C1 segment of cervical spinal cord (tissue), 14 donors: ENCODE measurements around the gene ANKRD34B.
"Not testable (repeated sequence)": the region's sequence is repeated elsewhere in the genome, so short reads cannot be mapped to it uniquely, and the experiment has no call there.

ENCODE experiments used
- DNase-seq, 14 donors: peaks; one replicate each; lab custom pipeline; 2025; lab: John Stamatoyannopoulos, UW

Gene ANKRD34B

DNA sequence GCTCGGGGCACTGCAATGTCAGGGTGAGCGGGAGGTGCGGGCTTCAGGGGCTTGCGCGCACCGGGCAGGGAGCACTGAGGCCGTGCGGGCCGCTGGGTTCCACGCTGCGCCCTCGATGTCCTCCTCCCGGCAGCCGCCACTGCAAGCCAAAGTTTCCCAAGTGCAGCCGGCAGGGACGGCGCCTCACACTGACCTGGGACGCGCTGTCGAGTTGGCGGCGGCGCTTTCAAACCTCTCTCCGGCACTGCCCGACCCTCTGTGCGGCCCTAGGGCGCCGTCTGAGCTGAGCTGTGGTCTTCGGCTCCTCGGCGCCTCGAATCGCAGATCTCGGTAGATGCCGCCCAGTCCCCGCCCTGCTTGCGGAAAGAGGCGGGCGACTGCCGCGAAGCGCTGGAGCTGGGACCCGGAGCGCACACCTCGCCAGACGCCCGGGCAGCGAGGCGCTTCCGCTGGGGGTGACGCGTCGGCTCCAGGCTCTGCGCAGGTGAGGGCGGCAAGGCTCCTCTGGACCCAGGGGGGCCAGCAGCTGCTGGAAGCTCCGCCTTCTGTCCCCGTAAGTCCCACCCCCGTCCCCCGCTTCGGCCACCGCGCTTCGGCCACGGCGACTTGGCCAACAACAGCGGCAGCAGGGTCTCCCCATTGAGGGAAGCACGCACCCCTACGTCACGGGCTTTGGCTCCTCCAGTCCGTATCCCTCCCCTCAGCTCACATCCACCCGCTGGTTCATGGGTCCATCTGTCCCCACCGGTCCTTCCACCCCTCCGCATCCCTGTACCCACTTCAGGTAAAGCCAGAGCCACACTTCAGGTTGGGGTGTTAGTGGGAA is at the start of gene ANKRD34B:
TSS of gene ANKRD34B (minus strand) at position 320 of the 826 bp plus-strand sequence. CDS start 10,261 bp downstream, outside the sequence.
- no peak for DNase-seq

DNA sequence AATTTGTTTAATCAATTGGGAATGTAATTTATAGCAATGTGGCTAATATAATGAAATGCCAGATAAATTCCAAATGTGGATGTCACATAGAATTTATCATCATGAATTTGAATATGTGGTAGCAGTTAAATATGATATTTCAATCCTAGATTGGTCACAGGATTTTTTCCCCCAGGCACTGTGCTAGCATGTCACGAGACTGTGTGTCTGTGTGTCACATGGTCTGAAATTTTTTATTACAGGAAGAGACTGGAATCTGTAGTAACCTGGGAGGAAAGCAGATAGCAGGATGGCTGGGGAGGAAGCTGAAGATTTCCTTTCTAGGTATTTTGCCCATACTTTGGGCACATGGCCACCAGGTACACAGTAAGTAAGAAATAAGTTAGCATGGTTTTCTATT is 49.0 kb upstream of the ANKRD34B start:
- no peak for DNase-seq

DNA sequence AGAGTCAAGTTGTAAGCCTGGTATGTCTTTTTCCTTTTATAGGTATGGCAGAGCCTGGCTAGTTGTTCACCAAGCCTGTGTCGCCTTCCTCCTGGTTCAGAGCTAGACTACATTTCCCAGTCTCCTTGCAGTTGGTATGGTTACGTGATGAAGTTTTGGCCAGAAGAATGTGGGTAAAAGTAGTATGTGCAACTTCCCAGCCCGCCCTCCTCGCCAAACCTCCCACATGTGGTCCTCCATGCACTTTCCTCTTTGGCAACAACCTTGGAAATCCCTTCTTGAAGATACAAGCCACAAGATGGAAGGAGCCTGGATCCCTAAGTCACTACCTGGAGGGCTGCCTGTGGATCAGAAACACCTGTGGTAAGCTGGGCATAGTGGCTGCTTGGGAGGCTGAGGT is 48.4 kb upstream of the ANKRD34B start:
- DNase-seq = no peak

DNA sequence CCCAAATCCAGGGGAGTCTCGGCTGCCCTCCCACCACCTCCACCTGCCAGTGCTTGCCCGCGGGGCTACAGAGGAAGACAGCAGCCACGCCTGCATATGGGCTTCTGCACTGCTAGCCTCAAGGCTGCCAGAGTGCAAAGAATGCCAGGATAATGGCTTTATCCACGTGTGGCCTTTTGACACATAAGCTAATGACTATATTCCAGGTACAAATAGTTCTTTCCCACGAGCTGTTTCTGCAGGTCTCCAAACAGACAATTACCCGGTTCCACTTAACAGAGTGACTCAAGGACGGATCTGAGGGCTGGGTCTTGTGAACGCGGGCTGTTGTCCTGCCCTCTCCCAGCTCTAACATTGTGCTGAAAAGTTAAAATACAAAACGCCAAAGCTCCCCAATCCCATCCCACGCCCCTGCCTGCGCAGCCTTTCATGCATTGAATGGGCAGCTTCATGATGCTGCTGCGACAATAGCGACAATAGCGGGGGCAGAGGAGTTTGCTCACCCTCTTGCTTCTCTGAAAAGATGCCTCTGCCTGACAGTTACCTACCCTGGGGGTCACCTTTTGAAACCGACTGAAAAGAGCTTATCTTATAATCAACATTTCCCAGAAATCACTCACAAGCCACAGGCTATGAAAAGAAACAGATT is 45.3 kb upstream of the ANKRD34B start:
- DNase-seq = no peak

DNA sequence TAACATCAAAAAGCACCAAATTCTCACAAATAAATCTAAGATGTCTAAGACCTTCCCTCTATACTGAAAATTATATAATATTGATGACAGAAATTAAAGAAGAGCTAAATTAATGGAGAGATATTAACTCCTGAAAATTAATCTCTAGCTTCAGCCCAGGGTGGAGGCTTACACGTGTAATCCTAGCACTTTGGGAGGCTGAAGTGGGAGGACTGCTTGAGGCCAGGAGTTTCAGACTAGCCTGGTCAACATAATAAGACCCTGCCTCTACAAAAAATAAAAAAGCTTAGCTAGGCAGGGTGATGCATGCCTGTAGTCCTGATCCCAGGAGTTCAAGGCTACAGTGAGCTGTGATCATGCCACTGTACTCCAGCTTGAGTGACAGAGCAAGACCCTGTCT is 39.6 kb upstream of the ANKRD34B start:
- DNase-seq = no peak

DNA sequence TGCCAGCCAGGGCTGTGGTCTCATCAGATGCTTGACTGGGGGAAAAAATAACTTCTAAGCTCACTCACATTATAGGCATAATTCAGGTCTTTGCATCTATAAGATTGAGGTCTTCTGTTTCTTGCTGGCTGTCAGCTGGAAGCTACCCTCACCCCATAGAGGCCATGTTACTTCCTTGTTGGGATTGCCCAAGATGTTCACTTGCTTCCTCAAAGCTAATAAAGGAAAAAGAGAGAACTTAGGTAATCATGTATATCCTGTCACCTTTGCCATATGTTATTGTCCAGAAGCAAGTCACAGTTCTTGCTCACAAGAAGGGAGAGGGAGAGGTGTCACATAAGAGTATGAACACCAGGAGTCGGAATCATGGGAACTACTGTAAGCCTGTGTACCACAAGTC is 38.7 kb upstream of the ANKRD34B start:
- no peak for DNase-seq

DNA sequence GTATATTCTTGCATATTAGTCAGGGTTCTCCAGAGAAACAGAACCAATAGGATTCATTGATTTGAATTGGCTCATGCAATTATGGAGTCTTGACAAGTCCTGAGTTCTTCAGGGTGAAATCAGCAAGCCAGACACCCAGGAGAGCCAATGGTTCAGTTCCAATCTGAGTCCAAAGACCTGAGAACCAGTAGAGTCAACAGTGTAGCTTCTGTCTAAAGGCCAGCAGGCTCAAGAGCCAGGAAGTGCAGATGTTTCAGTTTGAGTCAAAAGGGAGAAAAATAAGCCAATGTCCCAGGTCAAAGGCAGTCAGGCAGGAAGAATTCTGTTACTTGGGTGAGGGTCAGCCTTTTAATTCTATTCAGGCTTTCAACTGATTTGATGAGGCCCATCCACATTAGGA is 37.8 kb upstream of the ANKRD34B start:
- no peak for DNase-seq

DNA sequence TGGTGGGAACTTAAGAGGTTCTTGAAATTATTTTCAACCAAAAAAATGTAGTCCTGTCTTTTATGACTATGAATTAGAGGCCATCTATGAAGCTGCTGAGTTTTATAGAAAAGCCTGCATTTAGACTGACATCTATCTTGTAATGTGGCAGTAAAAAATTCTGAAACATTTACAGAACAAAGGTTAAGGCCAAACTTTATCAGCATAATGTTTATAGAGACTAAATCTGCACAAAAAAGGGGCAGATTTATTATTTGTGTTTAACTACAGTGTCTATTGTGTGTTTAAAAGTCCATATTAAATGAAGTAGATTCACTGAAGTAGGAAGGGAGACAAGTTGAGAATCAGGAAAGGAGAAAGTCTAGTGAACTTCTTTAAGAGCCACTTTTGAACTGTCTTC is 37.3 kb upstream of the ANKRD34B start:
- no peak for DNase-seq

DNA sequence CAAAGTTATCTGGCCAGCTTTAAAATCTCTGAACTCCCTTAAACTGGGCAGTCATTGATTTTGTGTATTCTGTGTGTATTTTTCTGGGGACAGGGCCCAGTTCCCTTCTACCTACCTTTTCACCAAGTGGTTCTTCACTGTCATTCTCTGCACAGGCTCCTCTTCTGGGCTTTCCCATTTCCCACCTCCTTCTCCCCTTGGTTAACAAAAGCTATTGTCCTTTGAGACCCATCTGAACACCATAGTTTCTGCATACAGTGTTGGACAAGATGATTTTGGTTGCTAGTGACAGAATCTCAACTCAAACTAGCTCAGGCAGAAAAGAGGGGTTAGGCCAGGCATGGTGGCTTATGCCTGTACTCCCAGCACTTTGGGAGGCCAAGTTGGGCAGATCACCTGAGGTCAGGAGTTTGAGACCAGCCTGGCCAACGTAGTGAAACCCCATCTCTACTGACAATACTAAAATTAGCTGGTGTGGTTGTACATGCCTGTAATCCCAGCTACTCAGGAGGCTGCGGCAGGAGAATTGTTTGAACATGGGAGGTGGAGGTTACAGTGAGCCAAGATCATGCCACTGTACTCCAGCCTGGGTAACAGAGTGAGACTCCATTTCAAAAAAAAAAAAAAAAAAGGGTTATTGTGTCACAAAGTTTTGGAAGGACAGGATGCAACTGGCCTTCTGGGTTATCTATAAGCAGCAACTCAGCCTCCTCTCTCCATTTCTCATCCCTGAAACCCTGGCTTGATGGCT is 31.0 kb upstream of the ANKRD34B start:
- DNase-seq = no peak

DNA sequence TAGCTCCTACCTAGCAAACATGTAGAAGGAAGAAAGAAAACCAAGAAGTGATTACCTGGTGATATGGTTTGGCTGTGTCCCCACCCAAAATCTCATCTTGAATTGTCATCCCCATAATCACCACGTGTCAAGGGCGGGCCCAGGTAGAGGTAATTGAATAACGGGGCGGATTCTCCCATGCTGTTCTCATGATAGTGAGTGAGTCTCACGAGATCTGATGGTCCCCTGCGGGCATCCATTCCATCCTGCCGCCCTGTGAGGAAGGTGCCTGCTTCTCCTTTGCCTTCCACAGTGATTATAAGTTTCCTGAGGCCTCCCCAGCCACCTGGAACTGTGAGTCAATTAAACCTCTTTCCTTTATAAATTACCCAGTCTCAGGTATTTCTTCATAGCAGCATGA is 27.4 kb upstream of the ANKRD34B start:
- DNase-seq = no peak

DNA sequence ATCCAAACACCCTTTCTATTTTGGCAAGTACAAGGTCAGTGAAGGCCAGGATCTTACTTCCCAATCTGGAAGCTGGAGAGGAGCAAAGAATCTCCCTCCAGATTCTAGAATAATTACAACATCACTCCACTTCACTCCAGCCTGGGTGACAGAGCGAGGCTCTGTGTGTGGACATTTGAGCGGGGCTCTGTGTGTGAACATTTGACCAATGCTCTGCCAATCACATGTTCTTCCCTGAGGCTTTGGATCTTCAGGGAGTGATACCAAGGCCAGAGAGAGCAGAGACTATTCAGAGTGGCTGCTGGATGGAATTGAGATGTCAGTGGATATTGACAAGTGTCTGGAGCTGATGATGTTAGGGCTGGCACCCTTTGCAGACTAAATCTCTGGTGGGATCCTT is 24.7 kb upstream of the ANKRD34B start:
- no peak for DNase-seq

DNA sequence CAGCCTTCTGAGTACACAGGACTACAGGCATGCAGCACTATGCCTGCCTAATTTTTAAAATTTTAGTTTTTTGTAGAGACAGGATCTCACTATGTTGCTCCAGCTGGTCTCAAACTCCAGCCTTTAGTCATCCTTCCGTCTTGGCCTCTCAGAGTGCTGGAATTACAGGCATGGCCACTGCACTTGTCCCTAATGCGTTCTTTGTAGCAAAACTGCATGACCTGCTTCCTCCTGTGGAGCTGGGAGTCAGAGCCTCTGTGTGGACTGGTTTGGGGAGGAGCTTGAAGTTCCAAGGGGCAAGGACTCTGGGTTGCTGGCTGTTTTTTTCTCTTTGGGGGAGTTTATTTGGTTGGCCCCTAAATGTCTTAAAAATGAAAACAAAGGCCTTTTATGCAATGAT is 22.7 kb upstream of the ANKRD34B start:
- DNase-seq = no peak

DNA sequence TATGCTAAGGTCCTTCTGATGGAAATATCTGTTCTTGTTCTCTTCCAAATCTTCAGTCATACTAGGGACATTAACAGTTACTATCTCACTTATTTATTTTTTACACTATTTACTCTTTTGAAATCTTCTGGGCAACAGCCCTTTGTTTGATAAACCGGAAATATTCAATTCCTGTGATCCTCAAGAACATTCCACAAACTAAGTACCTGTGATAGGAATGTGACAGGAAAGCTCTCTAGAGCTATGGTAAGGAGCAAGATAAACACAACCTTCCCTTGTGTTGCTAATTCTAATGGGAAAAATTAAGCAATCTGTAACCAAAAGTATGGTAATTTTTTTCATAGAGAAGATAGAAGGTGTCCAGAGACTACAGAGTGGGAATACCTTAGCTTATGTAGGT is 22.0 kb upstream of the ANKRD34B start:
- no peak for DNase-seq

DNA sequence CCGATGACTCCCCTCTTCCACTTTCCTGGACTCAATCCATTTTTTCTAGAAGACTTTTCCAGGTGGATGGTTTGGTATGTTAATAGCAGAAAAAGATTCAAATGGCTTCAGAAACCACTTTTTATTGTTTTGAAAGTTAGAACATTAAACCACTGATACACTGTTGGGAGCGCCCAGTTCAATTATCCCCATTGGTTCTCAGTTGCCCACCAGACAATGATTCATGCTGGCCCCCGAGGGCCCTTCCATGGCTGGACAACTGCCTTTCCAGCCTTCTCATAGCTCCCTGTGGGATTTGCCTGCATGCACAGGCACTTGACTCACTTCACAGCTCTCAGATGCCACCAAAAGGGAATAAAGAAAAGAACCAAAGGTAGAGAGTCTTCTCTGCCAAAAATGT is 21.3 kb upstream of the ANKRD34B start:
- no peak for DNase-seq

DNA sequence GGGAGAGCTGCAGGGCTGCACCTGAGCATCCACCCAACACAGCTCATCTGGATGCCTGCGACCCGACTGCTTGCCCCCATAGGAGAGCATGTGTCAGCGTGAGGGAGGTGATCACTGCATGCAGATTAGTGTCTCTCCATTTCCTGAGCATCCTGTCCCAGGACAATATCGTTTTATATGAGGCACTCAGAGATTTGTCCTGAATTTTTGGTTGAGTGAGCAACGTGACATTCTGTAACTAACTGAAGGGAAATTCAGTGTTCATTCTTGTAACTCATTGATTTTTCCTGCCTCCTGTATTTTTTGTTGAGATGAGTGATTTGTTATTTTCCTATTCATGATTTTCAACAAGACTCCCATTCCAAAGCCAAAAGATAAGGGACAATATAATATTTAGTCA is 20.7 kb upstream of the ANKRD34B start:
- DNase-seq = no peak

DNA sequence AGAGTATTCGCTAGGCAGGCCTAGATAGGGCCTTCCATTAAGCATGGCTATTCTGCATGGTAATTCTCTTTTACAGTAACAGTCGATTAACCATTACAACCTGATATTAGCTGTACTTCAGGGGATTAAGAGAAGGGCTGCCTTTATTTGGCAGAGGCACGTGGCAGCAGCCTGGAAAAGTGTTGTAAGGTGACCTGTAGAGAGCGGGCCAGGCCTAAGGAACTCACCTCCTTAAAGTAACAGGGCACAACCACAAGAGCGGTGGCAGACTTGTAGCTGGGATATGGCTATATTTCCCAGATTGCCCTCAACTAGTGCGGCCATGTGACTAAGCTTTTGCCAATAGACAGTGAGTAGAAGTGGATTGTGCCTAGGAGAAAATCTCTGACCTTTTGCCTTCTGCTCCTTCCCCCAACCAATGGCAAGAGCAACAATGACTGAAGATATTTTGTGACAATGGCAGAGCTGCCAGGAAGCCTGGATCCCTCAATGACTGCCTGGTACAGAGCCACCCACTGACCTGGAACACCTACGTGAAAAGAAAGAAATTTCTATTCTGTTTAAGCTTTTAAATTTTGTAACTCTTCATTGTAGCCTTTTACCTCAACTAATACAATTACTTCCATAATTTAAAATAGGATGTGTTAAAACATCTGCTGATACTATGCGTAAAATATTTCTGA is 18.9 kb upstream of the ANKRD34B start:
- DNase-seq = no peak

DNA sequence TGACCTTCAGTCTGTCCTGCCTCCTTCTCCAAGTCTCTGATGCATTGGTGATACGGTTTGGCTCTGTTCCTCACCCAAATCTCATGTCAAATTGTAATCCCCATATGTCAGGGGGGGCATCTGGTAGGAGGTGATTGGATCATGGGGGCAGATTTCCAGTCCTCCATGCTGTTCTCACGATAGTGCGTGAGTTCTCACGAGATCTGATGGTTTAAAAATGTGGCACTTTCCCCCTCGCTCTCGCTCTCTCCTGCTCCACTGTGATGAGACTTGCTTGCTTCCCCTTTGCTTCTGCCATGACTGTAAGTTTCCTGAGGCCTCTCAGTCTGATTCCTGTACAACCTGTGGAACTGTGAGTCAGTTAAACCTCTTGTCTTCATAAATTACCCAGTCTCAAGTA is 14.7 kb upstream of the ANKRD34B start:
- DNase-seq = no peak

DNA sequence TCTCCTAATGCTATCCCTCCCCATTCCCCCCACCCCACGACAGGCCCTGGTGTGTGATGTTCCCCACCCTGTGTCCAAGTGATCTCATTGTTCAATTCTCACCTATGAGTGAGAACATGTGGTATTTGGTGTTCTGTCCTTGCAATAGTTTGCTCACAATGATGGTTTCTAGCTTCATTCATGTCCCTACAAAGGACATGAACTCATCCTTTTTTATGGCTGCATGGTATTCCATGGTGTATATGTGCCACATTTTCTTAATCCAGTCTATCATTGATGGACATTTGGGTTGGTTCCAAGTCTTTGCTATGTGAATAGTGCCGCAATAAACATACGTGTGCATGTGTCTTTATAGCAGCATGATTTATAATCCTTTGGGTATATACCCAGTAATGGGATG is 10.2 kb upstream of the ANKRD34B start:
- not testable (repeated sequence) for DNase-seq

DNA sequence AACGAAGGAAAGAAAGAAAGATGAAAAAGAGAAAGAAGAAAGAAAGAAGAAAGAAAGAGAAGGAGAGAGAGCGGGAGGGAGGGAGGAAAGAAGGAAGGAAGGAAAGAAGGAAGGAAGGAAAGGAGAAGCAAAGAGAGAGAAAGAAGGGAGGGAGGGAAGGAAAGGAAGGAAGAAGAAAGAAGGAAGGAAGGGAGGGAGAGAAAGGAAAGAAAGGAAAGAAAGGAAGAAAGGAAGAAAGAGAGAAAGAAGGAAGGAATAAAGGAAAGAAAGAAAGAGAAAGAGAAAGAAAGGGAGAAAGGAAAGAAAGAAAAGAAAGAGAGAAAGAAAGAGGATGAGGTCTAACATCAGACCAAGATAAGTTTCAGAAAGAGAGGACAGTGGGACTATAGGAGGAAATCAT is 9.0 kb upstream of the ANKRD34B start:
- DNase-seq = no peak

DNA sequence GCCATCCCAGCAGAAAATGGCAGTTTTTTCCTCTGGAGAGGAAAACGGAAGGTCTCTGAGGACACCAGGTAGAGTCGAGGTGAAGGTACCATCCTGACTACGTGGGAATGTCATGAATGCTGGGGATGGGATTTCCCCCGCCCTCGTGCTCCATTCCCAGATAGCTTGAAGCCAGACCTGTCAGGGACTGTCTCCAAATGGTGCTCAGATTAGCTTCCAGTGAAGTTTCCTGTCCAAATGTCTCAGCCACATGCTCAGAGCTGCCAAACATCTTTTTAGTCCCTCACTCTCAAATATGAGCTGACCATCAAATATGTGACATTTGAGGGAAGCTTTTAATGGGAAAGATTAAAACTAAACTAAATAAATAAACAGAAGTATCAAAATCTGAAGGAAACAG is 7.6 kb upstream of the ANKRD34B start:
- no peak for DNase-seq

DNA sequence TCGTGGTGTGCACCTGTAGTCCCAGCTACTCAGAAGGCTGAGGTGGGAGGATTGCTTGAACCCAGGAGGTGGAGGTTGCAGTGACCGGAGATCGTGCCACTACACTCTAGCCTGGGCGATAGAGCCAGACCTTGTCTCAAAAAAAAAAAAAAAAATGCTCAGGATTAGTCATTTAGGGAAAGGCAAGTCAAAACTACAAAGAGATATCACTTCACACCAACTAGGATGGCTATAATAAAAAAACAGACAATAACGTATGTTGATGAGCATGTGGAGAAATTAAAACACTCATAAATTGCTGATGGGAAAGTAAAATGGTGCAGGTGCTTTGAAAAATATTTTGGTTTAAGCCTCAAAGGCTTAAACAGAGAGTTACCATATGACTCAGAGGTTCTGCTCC is 6.3 kb upstream of the ANKRD34B start:
- DNase-seq = no peak

DNA sequence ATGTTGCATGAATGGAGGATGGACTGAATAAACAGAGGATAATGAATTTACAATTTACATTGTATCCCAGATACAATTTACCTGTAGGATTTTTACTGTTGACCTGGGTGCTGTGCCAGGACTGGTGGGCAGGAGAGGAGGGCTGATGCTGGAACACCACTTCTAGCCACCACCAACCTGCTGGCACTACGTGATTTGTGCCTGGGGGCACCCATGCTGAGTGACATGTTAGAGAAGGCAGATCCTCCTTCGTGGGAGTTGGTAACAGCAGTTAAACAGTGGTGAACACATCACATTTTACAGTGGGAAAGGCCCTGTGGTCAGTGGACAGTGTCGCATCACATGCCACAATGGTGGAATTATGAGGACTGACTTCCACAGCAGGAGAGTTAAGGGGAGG is 3.0 kb upstream of the ANKRD34B start:
- no peak for DNase-seq
